ENCODE data around the gene GSK3A. TPM values are rescaled to one million over a fixed set of nuclear protein-coding genes. Genes with fewer than 3 reads are reported as not detected.

GSK3A gene
- total RNA-seq, 1 experiment from 2014 or later: 46.0 TPM

DNA sequence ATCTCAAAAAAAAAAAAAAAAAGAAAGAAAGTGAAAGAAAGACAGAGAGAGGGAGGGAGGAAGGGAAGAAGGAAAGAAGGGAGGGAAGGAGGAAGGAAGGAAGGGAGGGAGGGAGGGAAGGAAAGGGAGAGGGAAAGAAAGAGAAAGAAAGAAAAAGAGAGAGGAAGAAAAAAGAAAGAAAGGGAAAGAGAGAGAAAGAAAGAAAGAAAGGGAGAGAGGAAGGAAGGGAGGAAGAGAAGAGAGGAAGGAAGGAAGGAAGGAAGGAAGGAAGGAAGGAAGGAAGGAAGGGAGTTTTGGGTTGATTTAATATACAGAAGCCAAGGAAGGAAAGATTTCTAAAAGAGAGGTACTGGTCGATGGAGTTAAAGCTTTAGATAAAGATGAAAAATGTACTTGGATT, 53.7 kb downstream of the GSK3A start:
- H3K4me3 ChIP-seq (ENCODE audit: low read depth in 2 of 2, low read length in 2 of 2): no peak overlapping the region
- ChIA-PET CTCF (interaction anchor here (0.7 kb wide), 1 partner anchor 27 kb away, joined by 3 read pairs; no protein-coding TSS in a partner anchor), POLR2A (no interaction called here)
- no peak for ATAC-seq
- no peak for TF ChIP-seq POLR2AphosphoS5 (IDR thresholded peaks at IDR 0.05; ENCODE audit: low read depth, low read length)
- TF ChIP-seq, protein P1, sequence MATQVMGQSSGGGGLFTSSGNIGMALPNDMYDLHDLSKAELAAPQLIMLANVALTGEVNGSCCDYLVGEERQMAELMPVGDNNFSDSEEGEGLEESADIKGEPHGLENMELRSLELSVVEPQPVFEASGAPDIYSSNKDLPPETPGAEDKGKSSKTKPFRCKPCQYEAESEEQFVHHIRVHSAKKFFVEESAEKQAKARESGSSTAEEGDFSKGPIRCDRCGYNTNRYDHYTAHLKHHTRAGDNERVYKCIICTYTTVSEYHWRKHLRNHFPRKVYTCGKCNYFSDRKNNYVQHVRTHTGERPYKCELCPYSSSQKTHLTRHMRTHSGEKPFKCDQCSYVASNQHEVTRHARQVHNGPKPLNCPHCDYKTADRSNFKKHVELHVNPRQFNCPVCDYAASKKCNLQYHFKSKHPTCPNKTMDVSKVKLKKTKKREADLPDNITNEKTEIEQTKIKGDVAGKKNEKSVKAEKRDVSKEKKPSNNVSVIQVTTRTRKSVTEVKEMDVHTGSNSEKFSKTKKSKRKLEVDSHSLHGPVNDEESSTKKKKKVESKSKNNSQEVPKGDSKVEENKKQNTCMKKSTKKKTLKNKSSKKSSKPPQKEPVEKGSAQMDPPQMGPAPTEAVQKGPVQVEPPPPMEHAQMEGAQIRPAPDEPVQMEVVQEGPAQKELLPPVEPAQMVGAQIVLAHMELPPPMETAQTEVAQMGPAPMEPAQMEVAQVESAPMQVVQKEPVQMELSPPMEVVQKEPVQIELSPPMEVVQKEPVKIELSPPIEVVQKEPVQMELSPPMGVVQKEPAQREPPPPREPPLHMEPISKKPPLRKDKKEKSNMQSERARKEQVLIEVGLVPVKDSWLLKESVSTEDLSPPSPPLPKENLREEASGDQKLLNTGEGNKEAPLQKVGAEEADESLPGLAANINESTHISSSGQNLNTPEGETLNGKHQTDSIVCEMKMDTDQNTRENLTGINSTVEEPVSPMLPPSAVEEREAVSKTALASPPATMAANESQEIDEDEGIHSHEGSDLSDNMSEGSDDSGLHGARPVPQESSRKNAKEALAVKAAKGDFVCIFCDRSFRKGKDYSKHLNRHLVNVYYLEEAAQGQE (IDR thresholded peaks at IDR 0.05; ENCODE audit: insufficient read depth in 1 of 2, low read depth in 2 of 2, low read length in 1 of 2): no peak
- no peak for TF ChIP-seq TCF7L2 (IDR thresholded peaks at IDR 0.05; ENCODE audit: low read depth, low read length)
- no peak for TF ChIP-seq SIN3A (IDR thresholded peaks at IDR 0.05; ENCODE audit: borderline replicate concordance, insufficient read depth, low read depth, low read length)
- TF ChIP-seq, protein P2, sequence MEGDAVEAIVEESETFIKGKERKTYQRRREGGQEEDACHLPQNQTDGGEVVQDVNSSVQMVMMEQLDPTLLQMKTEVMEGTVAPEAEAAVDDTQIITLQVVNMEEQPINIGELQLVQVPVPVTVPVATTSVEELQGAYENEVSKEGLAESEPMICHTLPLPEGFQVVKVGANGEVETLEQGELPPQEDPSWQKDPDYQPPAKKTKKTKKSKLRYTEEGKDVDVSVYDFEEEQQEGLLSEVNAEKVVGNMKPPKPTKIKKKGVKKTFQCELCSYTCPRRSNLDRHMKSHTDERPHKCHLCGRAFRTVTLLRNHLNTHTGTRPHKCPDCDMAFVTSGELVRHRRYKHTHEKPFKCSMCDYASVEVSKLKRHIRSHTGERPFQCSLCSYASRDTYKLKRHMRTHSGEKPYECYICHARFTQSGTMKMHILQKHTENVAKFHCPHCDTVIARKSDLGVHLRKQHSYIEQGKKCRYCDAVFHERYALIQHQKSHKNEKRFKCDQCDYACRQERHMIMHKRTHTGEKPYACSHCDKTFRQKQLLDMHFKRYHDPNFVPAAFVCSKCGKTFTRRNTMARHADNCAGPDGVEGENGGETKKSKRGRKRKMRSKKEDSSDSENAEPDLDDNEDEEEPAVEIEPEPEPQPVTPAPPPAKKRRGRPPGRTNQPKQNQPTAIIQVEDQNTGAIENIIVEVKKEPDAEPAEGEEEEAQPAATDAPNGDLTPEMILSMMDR (IDR thresholded peaks at IDR 0.05): no peak
- no peaks in the 10 kb centered on the region for H3K36me3 ChIP-seq (ENCODE audit: control insufficient read depth, insufficient read depth, low read length)
- no peak overlapping the region for H3K27ac ChIP-seq (ENCODE audit: low read length)
- BruUV-seq (replicated peaks): no TSS peak
- H3K4me1 ChIP-seq (ENCODE audit: control insufficient read depth, insufficient read depth, low read length): no peaks in the 10 kb centered on the region
- intact Hi-C loops (cut with micrococcal nuclease; ENCODE audit: unreplicated experiment): no loop called here
- DNase-seq (ENCODE audit: low read depth, low spot score): no peak
- no peaks in the 10 kb centered on the region for H3K27me3 ChIP-seq (ENCODE audit: control insufficient read depth, insufficient read depth, low read length)
- no peaks in the 10 kb centered on the region for H3K9me3 ChIP-seq (ENCODE audit: control insufficient read depth, insufficient read depth, low read depth, low read length)
- in situ Hi-C loops (cut with HindIII; ENCODE audit: low pct_unique_long_range_greater_than_20kb, low sequenced_read_pairs): no loop called here

DNA sequence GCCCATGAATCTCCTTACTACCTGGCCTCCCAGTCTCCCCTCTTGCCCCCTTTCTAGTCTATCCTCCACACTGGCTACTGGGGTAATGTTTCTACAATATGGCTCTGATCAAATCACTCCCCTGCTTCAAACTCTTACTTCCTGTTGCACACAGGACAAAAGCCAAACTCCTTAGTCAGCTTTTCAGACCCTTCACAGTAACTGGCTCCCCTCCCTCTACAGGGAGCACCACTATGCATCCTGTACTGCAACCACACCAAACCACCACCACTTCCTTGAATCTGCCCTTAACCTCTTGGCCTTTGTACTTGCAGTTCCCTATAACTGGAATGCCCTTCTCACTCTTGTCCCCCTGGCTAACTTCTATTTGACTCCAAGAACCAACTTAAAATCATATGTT, 57.1 kb downstream of the GSK3A start:
- intact Hi-C loops (cut with micrococcal nuclease; ENCODE audit: unreplicated experiment) (loop anchor here (2.0 kb wide), 1 partner anchor 52 kb away; the partner anchor contains the start of gene POU2F2), in situ Hi-C loops (cut with HindIII; ENCODE audit: low pct_unique_long_range_greater_than_20kb, low sequenced_read_pairs) (no loop called here)
- CTCF ChIA-PET: no interaction called here

More for the DNA sequence above, 57.1 kb downstream of the GSK3A start:
- Histone ChIP-seq H3K27ac (ENCODE audit: low read length) (no peak overlapping the region), H3K9me3 (ENCODE audit: control insufficient read depth, insufficient read depth, low read depth, low read length) (no peaks in the 10 kb centered on the region), H3K4me3 (ENCODE audit: low read depth in 2 of 2, low read length in 2 of 2) (no peak overlapping the region), H3K27me3 (ENCODE audit: control insufficient read depth, insufficient read depth, low read length) (no peaks in the 10 kb centered on the region), H3K36me3 (ENCODE audit: control insufficient read depth, insufficient read depth, low read length) (no peaks in the 10 kb centered on the region), H3K4me1 (ENCODE audit: control insufficient read depth, insufficient read depth, low read length) (no peaks in the 10 kb centered on the region)
- TF ChIP-seq, protein P1 (IDR thresholded peaks at IDR 0.05; ENCODE audit: insufficient read depth in 1 of 2, low read depth in 2 of 2, low read length in 1 of 2): no peak
- TF ChIP-seq, protein P2 (IDR thresholded peaks at IDR 0.05): no peak
- no peak for TF ChIP-seq SIN3A (IDR thresholded peaks at IDR 0.05; ENCODE audit: borderline replicate concordance, insufficient read depth, low read depth, low read length)
- no peak for TF ChIP-seq TCF7L2 (IDR thresholded peaks at IDR 0.05; ENCODE audit: low read depth, low read length)
- TF ChIP-seq POLR2AphosphoS5 (IDR thresholded peaks at IDR 0.05; ENCODE audit: low read depth, low read length): no peak
- POLR2A ChIA-PET: no interaction called here
- DNase-seq (ENCODE audit: low read depth, low spot score): no peak
- BruUV-seq (replicated peaks): no TSS peak
- ATAC-seq: no peak

Data from Panc1 (cell line).